Common myeloid progenitor, CD34-positive (primary cell): Measurements from ENCODE around the gene SGK2.
"Not testable (repeated sequence)": the region's sequence is repeated elsewhere in the genome, so short reads cannot be mapped to it uniquely, and the experiment has no call there.

ENCODE experiments used
- CTCF ChIA-PET: fragments of 350-600 bp; sonication (Branson Sonifier 250); formaldehyde crosslinking; loops from one replicate; lab custom pipeline; 2021; ENCODE audit warnings: antibody characterized with exemption; lab: Charles Lee
- POLR2A ChIA-PET: fragments of 350-600 bp; sonication (Branson Sonifier 250); formaldehyde crosslinking; loops from one replicate; lab custom pipeline; 2021; ENCODE audit warnings: antibody characterized with exemption; lab: Charles Lee
- DNase-seq, 3 donors: peaks; one replicate each; pipeline versions ENCODE4 v3.0.0 to v3.0.0-alpha.2; 2013
- H3K27ac ChIP-seq, 2 experiments: 1 replicate in 1 of 2; 2 replicates in 1 of 2; pipeline ENCODE4 v1.7.0; 2013; ENCODE audit warnings: inconsistent platforms in 2 of 2, low read length in 2 of 2, mild to moderate bottlenecking in 2 of 2, low read depth in 1 of 2, moderate library complexity in 1 of 2; ENCODE audit not compliant: severe bottlenecking in 2 of 2, insufficient read depth in 1 of 2, poor library complexity in 1 of 2
- H3K27me3 ChIP-seq, 5 experiments: replicated peaks in 2 of 5; 1 replicate in 3 of 5; 2 replicates in 2 of 5; pipeline versions ENCODE4 v1.6.1 to v1.7.0; 2013; ENCODE audit warnings: low read length in 4 of 5, mild to moderate bottlenecking in 2 of 5, moderate library complexity in 2 of 5, inconsistent platforms in 1 of 5; ENCODE audit not compliant: insufficient read depth in 5 of 5, control insufficient read depth in 4 of 5
- H3K36me3 ChIP-seq, 4 experiments: 1 replicate in 2 of 4; 2 replicates in 2 of 4; pipeline versions ENCODE4 v1.6.1 to v1.7.0; 2013; ENCODE audit warnings: low read length in 3 of 4, control low read depth in 1 of 4, mild to moderate bottlenecking in 1 of 4; ENCODE audit not compliant: control insufficient read depth in 4 of 4, insufficient read depth in 4 of 4
- H3K4me1 ChIP-seq, 4 experiments: 1 replicate in 3 of 4; 2 replicates in 1 of 4; pipeline versions ENCODE4 v1.6.1 to v1.7.1; 2013; ENCODE audit warnings: low read length in 3 of 4, mild to moderate bottlenecking in 3 of 4, control low read depth in 1 of 4, inconsistent platforms in 1 of 4, moderate library complexity in 1 of 4; ENCODE audit not compliant: control insufficient read depth in 4 of 4, insufficient read depth in 4 of 4; ENCODE audit errors: control extremely low read depth in 1 of 4
- H3K4me3 ChIP-seq, 7 experiments: 1 replicate in 4 of 7; 2 replicates in 3 of 7; pipeline versions ENCODE4 v1.5.1 to v1.7.0; 2013; ENCODE audit warnings: mild to moderate bottlenecking in 7 of 7, low read length in 6 of 7, moderate library complexity in 6 of 7, inconsistent platforms in 2 of 7, low read depth in 2 of 7, control low read depth in 1 of 7; ENCODE audit not compliant: insufficient read depth in 4 of 7, control insufficient read depth in 1 of 7; ENCODE audit errors: extremely low read depth in 1 of 7
- H3K9me3 ChIP-seq, 5 experiments: 1 replicate in 4 of 5; 2 replicates in 1 of 5; pipeline versions ENCODE4 v1.6.1 to v1.7.1; 2013; ENCODE audit warnings: low read length in 4 of 5, mild to moderate bottlenecking in 2 of 5, inconsistent platforms in 1 of 5, low read depth in 1 of 5, moderate library complexity in 1 of 5; ENCODE audit not compliant: control insufficient read depth in 4 of 5, insufficient read depth in 2 of 5; ENCODE audit errors: control extremely low read depth in 1 of 5
- WGBS: methylation state at CpG from one replicate; pipeline ENCODE4 v1.1.5; 2013; ENCODE audit not compliant: insufficient coverage; 5-methylcytosine and 5-hydroxymethylcytosine counted together

Gene SGK2

DNA sequence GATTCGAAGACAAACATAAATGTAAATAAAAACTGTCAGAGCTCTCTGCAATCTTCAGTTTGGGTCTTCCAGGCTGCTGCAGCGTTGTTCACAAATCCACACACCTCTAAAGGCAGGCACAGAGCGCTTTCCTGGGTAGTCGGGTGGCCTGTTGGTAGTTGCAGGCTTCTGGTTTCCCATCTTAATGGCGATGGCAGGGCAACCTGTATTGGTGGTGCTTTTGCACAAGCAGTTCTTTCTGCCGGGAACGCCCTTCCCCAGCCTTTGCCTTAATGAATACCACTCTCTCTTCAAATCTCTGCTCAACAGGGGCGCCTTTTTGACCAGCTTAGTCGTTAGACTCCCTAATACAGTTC is 31.2 kb downstream of the SGK2 start:
- CTCF ChIA-PET: no interaction called here
- Histone ChIP-seq H3K27me3 (no peaks in the 10 kb centered on the region), H3K4me3 (peak overlapping the region; percentile 78 to 94 (median 85)), H3K4me1 (peaks cover 2 to 14% (median 11%) of the 10 kb centered on the region in 4 experiments), H3K9me3 (no peaks in the 10 kb centered on the region), H3K27ac (peak overlapping the region; percentile 95 to 97), H3K36me3 (peaks cover 0 to 6% (median 2%) of the 10 kb centered on the region in 4 experiments)
- WGBS: 30% methylated on average over 6 of the region's 9 CpGs
- DNase-seq: no peak
- POLR2A ChIA-PET: interaction anchor here (0.9 kb wide), 1 partner anchor 15 kb away, joined by 3 read pairs; no protein-coding TSS in a partner anchor

DNA sequence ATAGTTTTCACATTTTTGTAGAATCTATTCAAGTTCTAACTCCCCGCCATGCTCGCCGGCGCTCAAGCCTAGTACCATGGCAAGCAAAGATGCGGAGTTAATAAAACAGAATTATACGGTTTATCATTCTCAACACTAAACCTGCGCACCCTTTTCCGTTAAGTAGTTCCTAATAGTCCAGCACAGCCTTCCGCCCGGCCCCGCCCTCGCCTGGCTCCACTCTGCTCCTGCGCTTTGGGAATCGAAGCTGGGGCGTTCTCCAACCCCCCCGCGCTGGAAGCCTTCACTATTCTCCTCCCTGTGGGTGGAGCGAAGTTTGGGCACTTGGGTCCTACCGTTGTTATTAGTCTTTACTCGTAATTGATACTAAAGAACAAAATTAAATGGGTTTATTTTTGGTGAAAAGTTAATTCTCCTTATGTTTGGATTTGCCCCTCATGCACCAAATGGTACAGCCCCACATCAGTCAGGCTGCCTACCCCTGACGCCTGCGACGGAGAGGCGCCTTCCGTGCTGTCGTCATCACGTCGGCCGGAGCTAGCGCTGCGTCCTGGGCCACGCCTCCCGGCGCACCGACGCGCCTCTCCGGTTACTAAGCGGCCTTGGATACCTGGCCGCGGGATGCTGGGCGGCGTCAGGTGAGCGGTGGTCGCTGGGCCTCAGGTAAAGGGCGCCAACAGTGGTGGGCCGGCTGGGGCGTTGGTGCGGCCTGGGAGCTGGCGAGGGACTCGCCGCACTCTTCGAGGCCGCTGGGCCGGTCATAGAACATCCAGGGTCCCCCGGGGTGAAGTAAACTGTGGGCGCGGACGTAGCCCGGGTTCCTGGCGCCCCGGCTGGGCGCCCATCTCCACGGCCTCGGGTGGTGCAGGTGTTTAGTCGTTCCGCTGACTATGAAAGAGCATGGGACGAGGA is 31.8 kb downstream of the SGK2 start, which contains the start of gene IFT52:
IFT52 (plus strand) TSS at position 546 of the 912 bp plus-strand sequence. CDS start 3,762 bp downstream, outside the sequence.
- 0% methylated on average over 41 of the region's 68 CpGs for WGBS
- ChIA-PET POLR2A (interaction anchor here (0.9 kb wide), 1 partner anchor 15 kb away, joined by 3 read pairs; no protein-coding TSS in a partner anchor), CTCF (interaction anchor here (0.9 kb wide), 1 partner anchor 141 kb away, joined by 3 read pairs; no protein-coding TSS in a partner anchor)
- no peaks in the 10 kb centered on the region for H3K9me3 ChIP-seq
- peak within 1 kb of the TSS; percentile 78 to 94 (median 85) for H3K4me3 ChIP-seq
- H3K27ac ChIP-seq: peak within 1 kb of the TSS; percentile 95 to 97
- no peaks in the 10 kb centered on the region for H3K27me3 ChIP-seq
- peaks cover 0 to 9% (median 2%) of the 10 kb centered on the region in 4 experiments for H3K36me3 ChIP-seq
- DNase-seq: peak; percentile 91 to 95 (median 92)
- peaks cover 2 to 14% (median 11%) of the 10 kb centered on the region in 4 experiments for H3K4me1 ChIP-seq

DNA sequence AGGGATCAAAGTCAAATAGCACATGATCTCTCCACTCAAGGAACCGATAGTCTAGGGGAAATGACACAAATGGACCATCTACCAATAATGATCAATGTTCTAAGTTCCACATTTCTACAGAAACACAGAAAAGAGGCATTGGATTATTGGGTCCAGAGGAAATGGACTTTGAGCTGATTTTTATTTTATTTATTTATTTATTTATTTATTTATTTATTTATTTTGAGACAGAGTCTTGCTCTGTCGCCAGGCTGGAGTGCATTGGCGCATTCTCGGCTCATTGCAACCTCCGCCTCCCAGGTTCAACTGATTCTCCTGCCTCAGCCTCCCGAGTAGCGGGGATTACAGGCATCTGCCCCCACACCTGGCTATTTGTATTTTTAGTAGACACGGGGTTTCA is 43.1 kb downstream of the SGK2 start:
- CTCF ChIA-PET, H3K4me1 ChIP-seq, H3K9me3 ChIP-seq, DNase-seq, H3K27me3 ChIP-seq, POLR2A ChIA-PET, H3K27ac ChIP-seq, H3K4me3 ChIP-seq: not testable (repeated sequence)
- WGBS: 93% methylated on average over 8 of the region's 8 CpGs
- H3K36me3 ChIP-seq: peaks cover 12 to 47% (median 19%) of the 10 kb centered on the region in 4 experiments

DNA sequence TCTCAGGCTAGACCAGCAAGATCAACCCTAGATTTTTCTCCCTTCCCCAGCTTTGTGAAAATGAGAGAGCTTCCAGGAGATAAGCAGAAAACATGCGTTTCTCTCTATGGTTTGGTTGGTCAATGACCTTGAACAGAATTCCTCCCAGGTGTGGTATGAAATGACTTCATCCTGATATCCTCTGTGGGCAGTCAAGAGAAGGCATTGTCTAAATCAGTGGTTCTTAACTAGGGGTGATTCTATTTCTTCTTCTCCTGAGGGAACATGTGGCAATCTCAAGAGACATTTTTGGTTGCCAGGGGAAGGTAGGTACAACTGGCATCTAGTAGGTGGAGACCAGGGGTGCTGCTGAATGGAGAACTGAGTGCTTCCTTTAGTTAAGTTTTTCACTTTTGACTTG is 44.3 kb downstream of the SGK2 start:
- no peak overlapping the region for H3K4me3 ChIP-seq
- WGBS: 100% methylated on average over 1 of the region's 1 CpG
- no peaks in the 10 kb centered on the region for H3K4me1 ChIP-seq
- H3K27me3 ChIP-seq: no peaks in the 10 kb centered on the region
- CTCF ChIA-PET: no interaction called here
- no peaks in the 10 kb centered on the region for H3K9me3 ChIP-seq
- peaks cover 12 to 38% (median 19%) of the 10 kb centered on the region in 4 experiments for H3K36me3 ChIP-seq
- no peak for DNase-seq
- POLR2A ChIA-PET: no interaction called here
- H3K27ac ChIP-seq: no peak overlapping the region

DNA sequence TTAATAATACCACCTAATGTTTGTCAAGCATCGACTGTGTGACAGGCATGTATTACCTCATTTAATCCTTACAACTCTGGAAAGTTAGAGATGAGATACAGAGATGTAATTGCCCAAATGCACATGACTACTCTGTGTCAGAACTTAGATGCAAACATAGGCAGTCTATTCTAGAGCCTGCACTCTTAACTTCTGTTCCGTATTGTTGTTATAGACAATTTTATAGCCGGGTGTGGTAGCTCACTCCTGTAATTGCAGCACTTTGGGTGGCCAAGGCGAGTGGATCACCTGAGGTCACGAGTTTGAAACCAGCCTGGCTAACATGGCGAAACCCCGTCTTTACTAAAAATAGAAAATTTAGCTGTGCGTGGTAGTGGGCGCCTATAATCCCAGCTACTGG is 46.9 kb downstream of the SGK2 start:
- WGBS: 100% methylated on average over 8 of the region's 9 CpGs
- POLR2A ChIA-PET: no interaction called here

DNA sequence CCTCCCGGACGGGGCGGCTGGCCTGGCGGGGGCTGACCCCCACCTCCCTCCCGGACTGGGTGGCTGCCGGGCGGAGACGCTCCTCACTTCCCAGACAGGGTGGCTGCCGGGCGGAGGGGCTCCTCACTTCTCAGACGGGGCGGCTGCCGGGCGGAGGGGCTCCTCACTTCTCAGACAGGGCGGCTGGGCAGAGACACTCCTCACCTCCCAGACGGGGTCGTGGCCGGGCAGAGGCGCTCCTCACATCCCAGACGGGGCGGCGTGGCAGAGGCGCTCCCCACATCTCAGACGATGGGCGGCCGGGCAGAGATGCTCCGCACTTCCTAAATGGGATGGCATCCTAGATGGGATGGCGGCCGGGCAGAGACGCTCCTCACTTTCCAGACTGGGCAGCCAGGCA is 48.5 kb downstream of the SGK2 start:
- 98% methylated on average over 19 of the region's 30 CpGs for WGBS

More for the DNA sequence above, 46.9 kb downstream of the SGK2 start:
- H3K27me3 ChIP-seq: no peaks in the 10 kb centered on the region
- H3K36me3 ChIP-seq: peaks cover 7 to 22% (median 13%) of the 10 kb centered on the region in 4 experiments
- no peak overlapping the region for H3K4me3 ChIP-seq
- CTCF ChIA-PET: interaction anchor here (1.5 kb wide), 1 partner anchor 10 kb away, joined by 4 read pairs; no protein-coding TSS in a partner anchor
- no peaks in the 10 kb centered on the region for H3K9me3 ChIP-seq
- DNase-seq: no peak
- no peaks in the 10 kb centered on the region for H3K4me1 ChIP-seq
- no peak overlapping the region for H3K27ac ChIP-seq

DNA sequence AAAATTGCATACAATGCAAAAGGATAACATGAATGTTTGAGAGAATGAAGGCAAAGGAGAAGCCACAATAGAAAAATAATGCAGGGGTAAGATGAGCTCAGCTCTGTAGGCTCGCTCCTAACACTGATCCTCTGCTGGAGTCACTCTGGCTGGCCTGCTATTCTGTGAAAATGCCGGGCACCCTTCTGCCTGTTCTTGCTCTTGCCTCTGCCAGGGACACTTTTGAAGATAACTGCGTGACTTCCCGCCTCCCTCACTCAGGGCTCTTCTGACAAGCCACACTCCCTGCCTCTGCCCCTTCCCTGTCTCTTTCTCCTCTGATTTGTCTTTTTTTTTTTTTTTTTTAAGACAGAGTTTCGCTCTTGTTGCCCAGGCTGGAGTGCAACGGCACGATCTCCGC is 72.8 kb downstream of the SGK2 start:
- CTCF ChIA-PET: interaction anchor here (1.1 kb wide), 1 partner anchor 10 kb away, joined by 3 read pairs; no protein-coding TSS in a partner anchor
- H3K4me3 ChIP-seq: no peak overlapping the region
- POLR2A ChIA-PET: no interaction called here
- H3K27me3 ChIP-seq: no peaks in the 10 kb centered on the region
- H3K9me3 ChIP-seq: no peaks in the 10 kb centered on the region
- no peak for DNase-seq
- H3K27ac ChIP-seq: no peak overlapping the region
- 97% methylated on average over 4 of the region's 8 CpGs for WGBS
- peaks cover 2 to 20% (median 10%) of the 10 kb centered on the region in 4 experiments for H3K36me3 ChIP-seq
- no peaks in the 10 kb centered on the region for H3K4me1 ChIP-seq

More for the DNA sequence above, 48.5 kb downstream of the SGK2 start:
- H3K4me3 ChIP-seq, H3K27me3 ChIP-seq, H3K9me3 ChIP-seq, H3K4me1 ChIP-seq, H3K27ac ChIP-seq, CTCF ChIA-PET, DNase-seq, POLR2A ChIA-PET: not testable (repeated sequence)
- H3K36me3 ChIP-seq: peaks cover 7 to 22% (median 13%) of the 10 kb centered on the region in 4 experiments
